ENCODE results near the gene LAGE3.

LAGE3 gene

GRCh38 chrX:154431341-154431740 is 47.7 kb downstream of the LAGE3 start:
- no peak for DNase-seq

GRCh38 chrX:154430916-154431315 is 48.2 kb downstream of the LAGE3 start:
- no peak for DNase-seq

GRCh38 chrX:154430479-154430878 is 48.6 kb downstream of the LAGE3 start:
- no peak for DNase-seq

GRCh38 chrX:154429711-154430110 is 49.4 kb downstream of the LAGE3 start:
- no peak for DNase-seq

- DNase-seq, result peak; percentile 55
These were observed 50.6 kb downstream of the LAGE3 start, which contains the start of gene ATP6AP1 for GRCh38 chrX:154428176-154429171. ATP6AP1 (plus strand) TSS chrX:154428677; CDS start chrX:154428693, 16 bp downstream.
